Activated CD8-positive, alpha-beta T cell treated with anti-CD3 and anti-CD28 coated beads, Interleukin-2, amount 10 ng/mL, durations not matched to agents 7 days and 5 days (primary cell): ENCODE measurements around the gene WEE2. TPM values are rescaled to one million over a fixed set of nuclear protein-coding genes. Genes with fewer than 3 reads are reported as not detected.
"Not testable (repeated sequence)": the region's sequence is repeated elsewhere in the genome, so short reads cannot be mapped to it uniquely, and the experiment has no call there.

Experiments used
- ATAC-seq: fragments of 150-1000 bp; cut with Tn5 transposase; one replicate; pipeline ENCODE4 v1.10.0; 2021; ENCODE audit warnings: moderate library complexity
- CTCF ChIA-PET: fragments of 350-600 bp; sonication (Branson Sonifier 250); formaldehyde crosslinking; loops from one replicate; lab custom pipeline; 2021; ENCODE audit warnings: antibody characterized with exemption; lab: Charles Lee
- POLR2A ChIA-PET: fragments of 350-600 bp; sonication (Branson Sonifier 250); formaldehyde crosslinking; loops from one replicate; lab custom pipeline; 2021; ENCODE audit warnings: antibody characterized with exemption; lab: Charles Lee
- DNase-seq: peaks from one replicate; pipeline ENCODE4 v3.0.0-alpha.2; 2020
- H3K27ac Mint-ChIP-seq: one replicate; pipeline ENCODE4 v1.8.0; 2021; ENCODE audit warnings: mild to moderate bottlenecking, mixed read lengths
- H3K27me3 Mint-ChIP-seq: one replicate; pipeline ENCODE4 v1.8.0; 2021; ENCODE audit warnings: low read depth, mixed read lengths
- H3K36me3 Mint-ChIP-seq: one replicate; pipeline ENCODE4 v1.8.0; 2021; ENCODE audit warnings: low read depth, mixed read lengths
- H3K4me1 Mint-ChIP-seq: one replicate; pipeline ENCODE4 v1.8.0; 2021; ENCODE audit warnings: low read depth, mixed read lengths
- H3K4me3 Mint-ChIP-seq: one replicate; pipeline ENCODE4 v1.8.0; 2021; ENCODE audit warnings: mild to moderate bottlenecking, mixed read lengths
- H3K9me3 Mint-ChIP-seq: one replicate; pipeline ENCODE4 v1.8.0; 2022; ENCODE audit warnings: mixed read lengths; ENCODE audit not compliant: insufficient read depth
- total RNA-seq, 2 experiments: library from RNA; stranded (reverse); gene quantifications; one replicate each; pipeline ENCODE4 v1.2.3, GENCODE V29; 2021

The WEE2 gene
- total RNA-seq, 2 experiments from 2014 or later: not detected

DNA sequence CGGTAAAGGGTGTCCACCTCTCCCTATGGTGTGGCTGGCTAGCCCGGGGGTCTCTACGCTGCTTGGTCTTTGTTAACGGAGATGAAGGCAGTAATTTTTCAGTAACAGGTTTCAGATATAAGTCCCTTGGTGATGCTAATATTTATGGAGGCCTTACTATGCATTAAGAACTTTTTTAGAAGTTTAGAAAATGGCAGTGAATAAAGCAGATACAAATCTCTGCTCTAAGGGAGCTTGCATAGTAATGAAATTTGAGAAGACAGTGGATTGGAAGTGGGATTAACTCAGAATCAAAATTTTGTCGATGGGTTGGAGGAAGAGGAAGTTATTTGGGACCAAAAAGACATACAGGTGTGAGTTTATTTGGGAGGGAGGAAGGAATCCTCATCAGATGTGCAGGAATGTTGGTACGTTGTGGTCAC, 30.4 kb downstream of the WEE2 start:
- ATAC-seq (no peak), DNase-seq (no peak)
- peak overlapping the region; percentile 99 for H3K27ac Mint-ChIP-seq
- peaks cover 31% of the 10 kb centered on the region for H3K4me1 Mint-ChIP-seq
- H3K4me3 Mint-ChIP-seq: peak overlapping the region; percentile 94
- ChIA-PET CTCF (interaction anchor here (0.7 to 11.7 kb wide), 30 partner anchors 9 to 927 kb away, joined by 3 to 187 read pairs (median 5); partner anchors contain the start of genes AGK, DENND11, MRPS33 and WEE2), POLR2A (interaction anchor here (0.6 to 5.9 kb wide), 9 partner anchors 10 to 726 kb away, joined by 3 to 40 read pairs (median 5); partner anchors contain the start of genes DENND11 and MRPS33)
- peaks cover 39% of the 10 kb centered on the region for H3K36me3 Mint-ChIP-seq
- no peaks in the 10 kb centered on the region for H3K9me3 Mint-ChIP-seq
- no peaks in the 10 kb centered on the region for H3K27me3 Mint-ChIP-seq

DNA sequence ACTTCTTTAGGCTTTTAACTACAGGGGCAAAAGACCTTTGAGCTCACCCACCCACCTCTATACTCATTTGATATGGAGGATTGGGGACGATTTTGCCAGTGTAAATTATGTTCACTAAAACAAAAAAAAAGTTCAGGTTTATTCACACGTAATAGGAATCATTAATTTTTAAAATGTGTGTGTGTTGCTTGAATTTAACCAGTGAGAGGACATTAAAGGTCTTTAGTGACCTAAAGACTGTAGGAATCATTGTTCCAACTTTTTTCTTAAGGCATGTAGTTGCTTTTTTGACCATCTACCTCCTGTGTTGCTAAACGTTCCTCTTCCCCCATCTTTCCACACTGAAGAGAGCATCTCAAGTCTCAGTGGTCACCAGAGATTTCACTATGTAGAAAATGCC, 31.1 kb downstream of the WEE2 start:
- no peaks in the 10 kb centered on the region for H3K27me3 Mint-ChIP-seq
- peak overlapping the region; percentile 56 for H3K27ac Mint-ChIP-seq
- no peak for ATAC-seq
- H3K4me1 Mint-ChIP-seq: peaks cover 31% of the 10 kb centered on the region
- ChIA-PET CTCF (interaction anchor here (0.6 to 11.7 kb wide), 17 partner anchors 9 to 1518 kb away, joined by 3 to 187 read pairs (median 7); partner anchors contain the start of genes AGK, DENND11, MRPS33 and WEE2), POLR2A (interaction anchor here (0.6 to 5.9 kb wide), 5 partner anchors 22 to 726 kb away, joined by 3 to 40 read pairs (median 3); partner anchors contain the start of gene DENND11)
- peak overlapping the region; percentile 94 for H3K4me3 Mint-ChIP-seq
- H3K9me3 Mint-ChIP-seq: no peaks in the 10 kb centered on the region
- no peak for DNase-seq
- H3K36me3 Mint-ChIP-seq: peaks cover 46% of the 10 kb centered on the region

DNA sequence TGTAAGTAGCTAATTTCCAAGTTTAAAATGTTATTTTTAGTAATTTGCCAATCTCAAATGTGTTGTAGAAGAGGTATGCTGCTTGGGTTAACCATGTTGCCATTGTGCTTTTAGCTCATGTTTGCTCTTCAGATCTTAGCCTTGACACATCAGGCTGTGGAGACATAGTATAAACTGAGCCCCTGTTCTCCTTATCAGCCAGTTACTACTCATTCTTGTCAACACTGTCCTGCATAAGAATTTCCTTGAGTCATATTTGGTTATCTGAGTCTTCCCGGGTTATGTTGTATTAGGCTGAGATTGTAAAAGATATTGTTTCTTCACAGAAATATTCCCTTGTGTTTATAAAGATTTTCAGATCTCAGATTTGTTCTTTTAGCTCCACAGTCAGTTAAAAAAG, 34.1 kb downstream of the WEE2 start:
- POLR2A ChIA-PET: no interaction called here
- Mint-ChIP-seq H3K9me3 (no peaks in the 10 kb centered on the region), H3K27ac (no peak overlapping the region), H3K4me1 (peaks cover 27% of the 10 kb centered on the region), H3K4me3 (no peak overlapping the region), H3K36me3 (peaks cover 63% of the 10 kb centered on the region), H3K27me3 (no peaks in the 10 kb centered on the region)
- CTCF ChIA-PET: interaction anchor here (11.7 kb wide), 1 partner anchor 87 kb away, joined by 187 read pairs; no protein-coding TSS in a partner anchor
- ATAC-seq (no peak), DNase-seq (no peak)

DNA sequence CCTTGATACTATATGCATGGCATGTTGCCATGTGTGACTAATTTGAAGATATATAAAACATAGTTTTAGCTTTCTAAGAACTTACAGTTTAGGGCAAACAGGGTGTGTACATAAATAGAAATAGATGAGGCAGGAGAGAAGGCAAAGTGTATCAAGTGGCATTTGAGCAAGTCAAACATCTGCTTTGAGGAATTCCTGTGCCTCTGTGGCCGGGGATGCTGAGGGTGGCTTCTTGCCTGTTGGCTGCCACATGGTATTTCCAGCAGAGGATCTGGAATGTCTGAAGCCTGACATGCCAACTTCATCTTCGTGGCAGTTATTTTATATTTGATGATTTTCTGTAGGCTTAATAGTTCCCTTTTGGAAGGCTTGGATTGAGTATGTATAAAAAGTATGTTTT, 36.0 kb downstream of the WEE2 start:
- POLR2A ChIA-PET: no interaction called here
- H3K27ac Mint-ChIP-seq: no peak overlapping the region
- DNase-seq: no peak
- peaks cover 23% of the 10 kb centered on the region for H3K4me1 Mint-ChIP-seq
- H3K9me3 Mint-ChIP-seq: no peaks in the 10 kb centered on the region
- H3K27me3 Mint-ChIP-seq: no peaks in the 10 kb centered on the region
- ATAC-seq: no peak
- peaks cover 70% of the 10 kb centered on the region for H3K36me3 Mint-ChIP-seq
- CTCF ChIA-PET: no interaction called here
- no peak overlapping the region for H3K4me3 Mint-ChIP-seq

DNA sequence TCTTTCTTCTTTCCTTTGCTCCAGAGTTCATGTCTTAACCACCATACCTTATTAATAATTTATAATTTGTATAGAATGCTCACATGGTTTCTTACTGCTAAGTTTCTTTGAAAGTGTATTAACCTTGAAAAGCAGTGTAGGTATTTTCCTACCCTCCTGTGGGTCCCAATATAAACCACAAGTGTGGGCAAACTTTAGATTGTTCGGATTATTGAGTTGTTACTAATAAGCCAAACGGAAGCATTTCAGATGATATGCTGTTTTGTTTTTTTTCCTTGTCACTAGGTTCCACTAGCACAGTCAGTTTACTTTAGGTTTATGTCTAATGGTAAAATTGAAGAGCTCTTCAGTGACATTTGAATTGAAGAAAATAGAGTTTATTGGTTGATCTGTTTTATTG, 40.2 kb downstream of the WEE2 start:
- peaks cover 77% of the 10 kb centered on the region for H3K36me3 Mint-ChIP-seq
- H3K9me3 Mint-ChIP-seq: peaks cover 24% of the 10 kb centered on the region
- no peak overlapping the region for H3K27ac Mint-ChIP-seq
- CTCF ChIA-PET: interaction anchor here (1.2 kb wide), 2 partner anchors 9 to 94 kb away, joined by 3 read pairs; no protein-coding TSS in a partner anchor
- POLR2A ChIA-PET: interaction anchor here (1.0 kb wide), 1 partner anchor 10 kb away, joined by 3 read pairs; the partner anchor contains the start of gene SSBP1
- no peak overlapping the region for H3K4me3 Mint-ChIP-seq
- DNase-seq: no peak
- H3K4me1 Mint-ChIP-seq: no peaks in the 10 kb centered on the region
- no peak for ATAC-seq
- H3K27me3 Mint-ChIP-seq: no peaks in the 10 kb centered on the region

DNA sequence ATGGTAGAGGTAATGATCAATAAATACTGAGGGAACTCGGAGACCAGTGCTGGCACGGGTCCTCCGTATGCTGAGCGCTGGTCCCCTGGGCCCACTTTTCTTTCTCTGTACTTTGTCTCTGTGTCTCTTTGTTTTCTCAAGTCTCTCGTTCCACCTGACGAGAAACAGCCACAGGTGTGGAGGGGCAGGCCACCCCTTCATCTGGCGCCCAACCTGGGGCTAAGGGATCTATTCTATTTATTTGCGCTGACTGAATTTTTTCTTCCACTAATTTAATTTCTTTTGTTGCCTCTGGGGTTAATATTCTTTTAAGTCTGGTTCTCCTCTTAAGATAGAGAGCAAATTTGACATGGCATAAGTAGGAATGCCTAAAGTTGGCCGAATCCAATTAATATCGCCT, 43.8 kb downstream of the WEE2 start:
- H3K27me3 Mint-ChIP-seq, ATAC-seq, POLR2A ChIA-PET, H3K27ac Mint-ChIP-seq, DNase-seq, H3K4me1 Mint-ChIP-seq, H3K4me3 Mint-ChIP-seq: not testable (repeated sequence)
- H3K9me3 Mint-ChIP-seq: peaks cover 24% of the 10 kb centered on the region
- peaks cover 73% of the 10 kb centered on the region for H3K36me3 Mint-ChIP-seq
- CTCF ChIA-PET: interaction anchor here (0.8 kb wide), 1 partner anchor 14 kb away, joined by 4 read pairs; the partner anchor contains the start of gene SSBP1

DNA sequence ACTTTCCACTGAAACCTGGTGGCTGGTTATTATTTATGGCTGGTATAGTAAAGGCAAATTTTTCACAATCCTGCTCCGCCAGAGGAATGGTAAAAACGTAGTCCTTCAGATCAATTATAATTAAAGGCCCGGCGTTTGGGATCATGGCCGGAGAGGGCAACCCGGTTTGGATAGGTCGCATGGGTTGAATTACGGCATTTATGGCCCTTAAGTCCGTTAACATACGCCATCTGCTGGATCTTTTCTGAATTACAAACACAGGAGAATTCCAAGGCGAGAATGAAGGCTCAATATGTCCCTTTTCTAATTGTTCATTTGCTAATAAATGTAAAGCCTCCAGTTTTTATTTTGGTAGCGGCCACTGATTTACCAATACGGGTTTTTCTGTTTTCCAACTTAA, 44.5 kb downstream of the WEE2 start:
- H3K4me1 Mint-ChIP-seq: no peaks in the 10 kb centered on the region
- POLR2A ChIA-PET: no interaction called here
- H3K27ac Mint-ChIP-seq: no peak overlapping the region
- no peak overlapping the region for H3K4me3 Mint-ChIP-seq
- H3K9me3 Mint-ChIP-seq: peaks cover 24% of the 10 kb centered on the region
- DNase-seq: no peak
- CTCF ChIA-PET: interaction anchor here (0.8 kb wide), 1 partner anchor 15 kb away, joined by 4 read pairs; the partner anchor contains the start of gene SSBP1
- no peaks in the 10 kb centered on the region for H3K27me3 Mint-ChIP-seq
- ATAC-seq: no peak
- peaks cover 76% of the 10 kb centered on the region for H3K36me3 Mint-ChIP-seq

DNA sequence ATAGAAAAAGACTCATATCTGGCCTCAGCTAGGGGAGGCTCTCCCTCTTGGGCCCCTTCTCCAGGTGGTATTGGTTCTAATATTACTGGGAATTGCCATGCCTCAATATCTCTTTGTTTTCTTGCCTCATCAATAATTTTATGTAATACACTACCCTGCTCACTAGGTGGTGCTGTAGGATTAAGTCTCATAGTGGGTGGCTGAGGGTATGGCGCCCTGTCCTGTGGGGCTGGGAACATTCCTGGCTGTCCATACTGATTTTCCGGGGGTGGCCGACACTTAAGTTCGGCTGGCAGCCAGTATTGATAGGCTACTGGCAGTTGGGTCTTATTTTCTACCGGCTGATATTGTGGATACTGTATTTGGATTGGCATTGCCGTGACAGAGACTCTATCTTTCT, 46.8 kb downstream of the WEE2 start:
- peak; percentile 24 for DNase-seq
- no peak for ATAC-seq
- no peak overlapping the region for H3K4me3 Mint-ChIP-seq

DNA sequence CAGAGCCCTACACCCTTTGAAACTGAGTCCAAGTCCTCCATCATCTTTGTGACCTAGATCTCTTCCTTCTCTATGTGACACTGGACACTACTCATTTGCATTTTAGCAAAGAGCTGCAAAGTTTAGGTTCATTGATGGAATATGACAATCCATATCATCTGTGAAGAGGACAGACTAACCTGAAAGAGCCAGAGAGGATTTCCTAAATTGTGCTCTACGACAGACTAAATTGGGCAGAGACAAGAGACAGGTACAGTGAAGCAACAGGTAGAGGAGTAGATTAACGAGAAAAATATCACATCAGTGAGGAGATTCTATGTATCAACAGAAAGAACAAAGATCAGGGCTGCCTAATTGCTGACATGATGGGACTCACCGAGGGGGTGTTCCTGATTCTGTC, 55.6 kb downstream of the WEE2 start, which contains the start of gene TAS2R3:
Gene TAS2R3 (plus strand): TSS at position 301 of the 400 bp plus-strand sequence. CDS start 62 bp downstream, at position 363.
- ChIA-PET CTCF (interaction anchor here (0.9 to 1.6 kb wide), 3 partner anchors 26 to 212 kb away, joined by 3 to 5 read pairs (median 5); partner anchors contain the start of gene SSBP1), POLR2A (no interaction called here)
- H3K27ac Mint-ChIP-seq: no peak within 1 kb of the TSS
- ATAC-seq (no peak), DNase-seq (no peak)
- H3K9me3 Mint-ChIP-seq: no peaks in the 10 kb centered on the region
- no peaks in the 10 kb centered on the region for H3K4me1 Mint-ChIP-seq
- peaks cover 27% of the 10 kb centered on the region for H3K36me3 Mint-ChIP-seq
- no peaks in the 10 kb centered on the region for H3K27me3 Mint-ChIP-seq
- no peak within 1 kb of the TSS for H3K4me3 Mint-ChIP-seq

More for the DNA sequence above, 46.8 kb downstream of the WEE2 start:
- Mint-ChIP-seq H3K36me3 (peaks cover 75% of the 10 kb centered on the region), H3K27ac (no peak overlapping the region), H3K27me3 (no peaks in the 10 kb centered on the region), H3K9me3 (peaks cover 22% of the 10 kb centered on the region), H3K4me1 (no peaks in the 10 kb centered on the region)
- ChIA-PET CTCF (interaction anchor here (0.6 to 4.0 kb wide), 4 partner anchors 17 to 107 kb away, joined by 3 to 14 read pairs (median 5); partner anchors contain the start of gene SSBP1), POLR2A (no interaction called here)

DNA sequence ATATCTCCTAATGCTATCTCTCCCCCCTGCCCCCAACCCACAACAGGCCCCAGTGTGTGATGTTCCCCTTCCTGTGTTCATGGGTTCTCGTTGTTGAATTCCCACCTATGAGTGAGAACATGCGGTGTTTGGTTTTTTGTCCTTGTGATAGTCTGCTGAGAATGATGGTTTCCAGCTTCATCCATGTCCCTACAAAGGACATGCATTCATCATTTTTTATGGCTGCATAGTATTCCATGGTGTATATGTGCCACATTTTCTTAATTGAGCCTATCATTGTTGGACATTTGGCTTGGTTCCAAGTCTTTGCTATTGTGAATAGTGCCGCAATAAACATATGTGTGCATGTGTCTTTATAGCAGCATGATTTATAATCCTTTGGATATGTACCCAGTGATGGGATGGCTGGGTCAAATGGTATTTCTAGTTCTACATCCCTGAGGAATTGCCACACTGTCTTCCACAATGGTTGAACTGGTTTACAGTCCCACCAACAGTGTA, 62.0 kb downstream of the WEE2 start:
- DNase-seq, ATAC-seq, CTCF ChIA-PET, POLR2A ChIA-PET, H3K27me3 Mint-ChIP-seq, H3K9me3 Mint-ChIP-seq, H3K4me1 Mint-ChIP-seq, H3K27ac Mint-ChIP-seq, H3K4me3 Mint-ChIP-seq: not testable (repeated sequence)
- H3K36me3 Mint-ChIP-seq: peaks cover 25% of the 10 kb centered on the region

DNA sequence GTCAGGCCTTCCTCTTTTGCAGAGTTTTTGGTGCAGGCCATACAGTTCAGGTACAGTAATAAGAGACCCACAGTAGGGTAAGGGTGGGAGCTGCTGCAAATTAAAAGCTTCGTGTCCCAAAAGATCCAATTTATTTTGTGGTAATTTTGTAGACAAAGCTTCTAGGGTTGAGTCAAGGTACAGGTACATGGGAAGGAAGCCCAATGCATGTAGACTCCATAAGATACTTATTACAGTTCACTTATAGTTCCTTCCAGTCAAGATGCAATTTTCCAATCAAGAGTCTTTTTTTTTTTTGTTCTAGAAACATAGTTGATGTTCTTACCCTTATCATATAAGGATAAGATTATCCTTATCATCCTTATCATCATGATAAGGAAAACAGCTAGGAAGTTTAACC, 68.2 kb downstream of the WEE2 start, which contains the start of gene TAS2R4:
Gene TAS2R4 (plus strand): TSS at position 301 of the 400 bp plus-strand sequence. CDS start 1,815 bp downstream, outside the sequence.
- ChIA-PET CTCF (interaction anchor here (1.0 to 1.5 kb wide), 2 partner anchors 9 to 10 kb away, joined by 3 to 10 read pairs; no protein-coding TSS in a partner anchor), POLR2A (no interaction called here)
- DNase-seq (no peak), ATAC-seq (no peak)
- Mint-ChIP-seq H3K4me1 (no peaks in the 10 kb centered on the region), H3K27me3 (no peaks in the 10 kb centered on the region), H3K36me3 (peaks cover 36% of the 10 kb centered on the region), H3K9me3 (no peaks in the 10 kb centered on the region), H3K4me3 (no peak within 1 kb of the TSS), H3K27ac (no peak within 1 kb of the TSS)
